Immature natural killer cell (primary cell): ENCODE measurements around the gene CADM1. TPM values are rescaled to one million over a fixed set of nuclear protein-coding genes. Genes with fewer than 3 reads are reported as not detected.
"Not testable (repeated sequence)": the region's sequence is repeated elsewhere in the genome, so short reads cannot be mapped to it uniquely, and the experiment has no call there.

Source experiments
- DNase-seq, 3 donors: peaks; one replicate each; pipeline ENCODE4 v3.0.0; 2022; ENCODE audit warnings: mixed read lengths in 1 of 3
- H3K27ac Mint-ChIP-seq, 6 donors: one replicate each; pipeline ENCODE4 v1.8.0; 2020; ENCODE audit warnings: mixed read lengths in 6 of 6, mild to moderate bottlenecking in 5 of 6, inconsistent platforms in 4 of 6, moderate library complexity in 3 of 6
- H3K27me3 Mint-ChIP-seq, 3 donors: one replicate each; pipeline ENCODE4 v1.8.0; 2020 to 2021; ENCODE audit warnings: low read depth in 3 of 3, mild to moderate bottlenecking in 3 of 3, mixed read lengths in 3 of 3, moderate library complexity in 3 of 3, inconsistent platforms in 1 of 3
- H3K36me3 Mint-ChIP-seq, 3 donors: one replicate each; pipeline ENCODE4 v1.8.0; 2020; ENCODE audit warnings: mixed read lengths in 3 of 3, inconsistent platforms in 2 of 3, mild to moderate bottlenecking in 2 of 3
- H3K4me1 Mint-ChIP-seq, 2 donors: one replicate each; pipeline ENCODE4 v1.8.0; 2020; ENCODE audit warnings: inconsistent platforms in 2 of 2, mild to moderate bottlenecking in 2 of 2, mixed read lengths in 2 of 2, moderate library complexity in 1 of 2
- H3K4me3 Mint-ChIP-seq, 5 donors: one replicate each; pipeline ENCODE4 v1.8.0; 2020; ENCODE audit warnings: mild to moderate bottlenecking in 5 of 5, mixed read lengths in 5 of 5, inconsistent platforms in 3 of 5, moderate library complexity in 3 of 5
- H3K9me3 Mint-ChIP-seq, 6 donors: one replicate each; pipeline ENCODE4 v1.8.0; 2020; ENCODE audit warnings: mild to moderate bottlenecking in 6 of 6, mixed read lengths in 6 of 6, inconsistent platforms in 4 of 6, moderate library complexity in 3 of 6
- polyA plus RNA-seq, 3 donors: library from polyadenylated mRNA; unstranded; fragments of 300-500 nt; fragmentation: Illumina TruSeq; gene quantifications; one replicate each; pipeline ENCODE4 v1.2.3, GENCODE V29; 2021

The CADM1 gene
- polyA plus RNA-seq, 3 donors from 2014 or later, result 1.0 to 2.4 (median 1.1) TPM

- DNase-seq, result no peak
- Mint-ChIP-seq H3K4me3 (no peak overlapping the region), H3K27me3 (peaks cover 0 to 10% (median 0%) of the 10 kb centered on the region in 3 donors), H3K4me1 (no peaks in the 10 kb centered on the region), H3K36me3 (peaks cover 0 to 3% (median 0%) of the 10 kb centered on the region in 3 donors), H3K27ac (no peak overlapping the region), H3K9me3 (peaks cover 0 to 6% (median 1%) of the 10 kb centered on the region in 6 donors)
Measured at GRCh38 chr11:115481528-115481927, 22.7 kb downstream of the CADM1 start.

- DNase-seq, result no peak
- H3K4me1 Mint-ChIP-seq, result no peaks in the 10 kb centered on the region
- no peak overlapping the region for H3K4me3 Mint-ChIP-seq
- H3K27me3 Mint-ChIP-seq, result peaks cover under 1 to 10% (median 2%) of the 10 kb centered on the region in 3 donors
- H3K9me3 Mint-ChIP-seq, result peaks cover 0 to 5% (median 1%) of the 10 kb centered on the region in 6 donors
- H3K36me3 Mint-ChIP-seq, result peaks cover 0 to 3% (median 0%) of the 10 kb centered on the region in 3 donors
- H3K27ac Mint-ChIP-seq, result no peak overlapping the region
Measured at GRCh38 chr11:115480611-115481010, 23.6 kb downstream of the CADM1 start.

- Mint-ChIP-seq H3K27ac (no peak overlapping the region), H3K4me3 (no peak overlapping the region), H3K27me3 (peaks cover 2 to 13% (median 2%) of the 10 kb centered on the region in 3 donors), H3K9me3 (peaks cover 0 to 5% (median 0%) of the 10 kb centered on the region in 6 donors), H3K36me3 (peaks cover 0 to 3% (median 0%) of the 10 kb centered on the region in 3 donors), H3K4me1 (no peaks in the 10 kb centered on the region)
- DNase-seq, result no peak
Measured at GRCh38 chr11:115477410-115477809, 26.8 kb downstream of the CADM1 start.

GRCh38 chr11:115476463-115477286 is 27.5 kb downstream of the CADM1 start:
- no peak for DNase-seq
- Mint-ChIP-seq H3K27ac (no peak overlapping the region), H3K4me1 (no peaks in the 10 kb centered on the region), H3K36me3 (no peaks in the 10 kb centered on the region), H3K27me3 (peaks cover 2 to 12% (median 2%) of the 10 kb centered on the region in 3 donors), H3K4me3 (no peak overlapping the region), H3K9me3 (peaks cover 0 to 5% (median 0%) of the 10 kb centered on the region in 6 donors)

- no peak for DNase-seq
- Mint-ChIP-seq H3K27ac (no peak overlapping the region), H3K27me3 (peaks cover 2 to 11% (median 4%) of the 10 kb centered on the region in 3 donors), H3K4me3 (no peak overlapping the region), H3K4me1 (no peaks in the 10 kb centered on the region), H3K36me3 (no peaks in the 10 kb centered on the region), H3K9me3 (peaks cover 0 to 4% (median 0%) of the 10 kb centered on the region in 6 donors)
Measured at GRCh38 chr11:115475564-115475963, 28.7 kb downstream of the CADM1 start.

GRCh38 chr11:115474306-115474705 is 29.9 kb downstream of the CADM1 start:
- not testable (repeated sequence) for H3K9me3 Mint-ChIP-seq, H3K4me3 Mint-ChIP-seq, H3K36me3 Mint-ChIP-seq, H3K27ac Mint-ChIP-seq, DNase-seq, H3K4me1 Mint-ChIP-seq
- H3K27me3 Mint-ChIP-seq, result peaks cover 2 to 10% (median 4%) of the 10 kb centered on the region in 3 donors

GRCh38 chr11:115473167-115473566 is 31.0 kb downstream of the CADM1 start:
- Mint-ChIP-seq H3K9me3 (peaks cover 0 to 4% (median 0%) of the 10 kb centered on the region in 6 donors), H3K27ac (no peak overlapping the region), H3K27me3 (peaks cover 2 to 9% (median 4%) of the 10 kb centered on the region in 3 donors), H3K36me3 (no peaks in the 10 kb centered on the region), H3K4me3 (no peak overlapping the region), H3K4me1 (no peaks in the 10 kb centered on the region)
- DNase-seq, result no peak

- DNase-seq, result no peak
- peaks cover 0 to 4% (median 0%) of the 10 kb centered on the region in 6 donors for H3K9me3 Mint-ChIP-seq
- H3K27me3 Mint-ChIP-seq, result peaks cover 2 to 6% (median 4%) of the 10 kb centered on the region in 3 donors
- H3K4me1 Mint-ChIP-seq, result no peaks in the 10 kb centered on the region
- no peak overlapping the region for H3K27ac Mint-ChIP-seq
- H3K4me3 Mint-ChIP-seq, result no peak overlapping the region
- no peaks in the 10 kb centered on the region for H3K36me3 Mint-ChIP-seq
Measured at GRCh38 chr11:115471367-115471766, 32.8 kb downstream of the CADM1 start.

GRCh38 chr11:115470928-115471327 is 33.3 kb downstream of the CADM1 start:
- H3K27me3 Mint-ChIP-seq, result peaks cover 0 to 6% (median 4%) of the 10 kb centered on the region in 3 donors
- no peak for DNase-seq
- no peak overlapping the region for H3K27ac Mint-ChIP-seq
- H3K4me3 Mint-ChIP-seq, result no peak overlapping the region
- H3K9me3 Mint-ChIP-seq, result peaks cover 0 to 4% (median 0%) of the 10 kb centered on the region in 6 donors
- no peaks in the 10 kb centered on the region for H3K36me3 Mint-ChIP-seq
- H3K4me1 Mint-ChIP-seq, result no peaks in the 10 kb centered on the region

- no peaks in the 10 kb centered on the region for H3K4me1 Mint-ChIP-seq
- peaks cover 0 to 4% (median 0%) of the 10 kb centered on the region in 6 donors for H3K9me3 Mint-ChIP-seq
- H3K4me3 Mint-ChIP-seq, result no peak overlapping the region
- no peak overlapping the region for H3K27ac Mint-ChIP-seq
- no peak for DNase-seq
- peaks cover 0 to 6% (median 2%) of the 10 kb centered on the region in 3 donors for H3K27me3 Mint-ChIP-seq
- H3K36me3 Mint-ChIP-seq, result no peaks in the 10 kb centered on the region
Measured at GRCh38 chr11:115469361-115469760, 34.9 kb downstream of the CADM1 start.

GRCh38 chr11:115466122-115466521 is 38.1 kb downstream of the CADM1 start:
- Mint-ChIP-seq H3K27ac (no peak overlapping the region), H3K27me3 (no peaks in the 10 kb centered on the region), H3K4me1 (no peaks in the 10 kb centered on the region), H3K4me3 (no peak overlapping the region), H3K36me3 (no peaks in the 10 kb centered on the region), H3K9me3 (no peaks in the 10 kb centered on the region)
- no peak for DNase-seq

- H3K9me3 Mint-ChIP-seq, result no peaks in the 10 kb centered on the region
- H3K4me1 Mint-ChIP-seq, result no peaks in the 10 kb centered on the region
- peaks cover 0 to 5% (median 0%) of the 10 kb centered on the region in 3 donors for H3K27me3 Mint-ChIP-seq
- DNase-seq, result no peak
- H3K4me3 Mint-ChIP-seq, result no peak overlapping the region
- no peak overlapping the region for H3K27ac Mint-ChIP-seq
- no peaks in the 10 kb centered on the region for H3K36me3 Mint-ChIP-seq
Measured at GRCh38 chr11:115464269-115464668, 39.9 kb downstream of the CADM1 start.

- no peak overlapping the region for H3K27ac Mint-ChIP-seq
- H3K27me3 Mint-ChIP-seq, result peaks cover 0 to 5% (median 0%) of the 10 kb centered on the region in 3 donors
- H3K36me3 Mint-ChIP-seq, result no peaks in the 10 kb centered on the region
- no peak overlapping the region for H3K4me3 Mint-ChIP-seq
- H3K9me3 Mint-ChIP-seq, result no peaks in the 10 kb centered on the region
- no peaks in the 10 kb centered on the region for H3K4me1 Mint-ChIP-seq
- DNase-seq, result no peak
Measured at GRCh38 chr11:115463606-115464005, 40.6 kb downstream of the CADM1 start.

- peaks cover 0 to 5% (median 0%) of the 10 kb centered on the region in 3 donors for H3K27me3 Mint-ChIP-seq
- H3K36me3 Mint-ChIP-seq, result no peaks in the 10 kb centered on the region
- H3K4me1 Mint-ChIP-seq, result no peaks in the 10 kb centered on the region
- no peak overlapping the region for H3K4me3 Mint-ChIP-seq
- H3K27ac Mint-ChIP-seq, result no peak overlapping the region
- no peak for DNase-seq
- no peaks in the 10 kb centered on the region for H3K9me3 Mint-ChIP-seq
Measured at GRCh38 chr11:115462757-115463156, 41.5 kb downstream of the CADM1 start.
